GM23248 (cell line): ENCODE results near the gene PKNOX2.

Experiments used
- EZH2 ChIP-seq: fragments of 200-600 bp; sonication (generic); IDR thresholded peaks from 2 replicates; pipeline ENCODE4 v1.6.1; 2018; ENCODE audit warnings: antibody characterized with exemption, mild to moderate bottlenecking; ENCODE audit not compliant: insufficient read depth, poor library complexity, severe bottlenecking
- EZH2phosphoT487 ChIP-seq: fragments of 200-600 bp; sonication (generic); IDR thresholded peaks from 2 replicates; pipeline ENCODE4 v1.6.1; 2018; ENCODE audit warnings: antibody characterized with exemption, moderate library complexity, mild to moderate bottlenecking, low read depth; ENCODE audit not compliant: insufficient read depth

- TF ChIP-seq EZH2 (no peak), EZH2phosphoT487 (no peak)
Observed at GRCh38 chr11:125465701-125466100, 301.1 kb downstream of the PKNOX2 start.
